ENCODE measurements around the gene NARF.

- TF ChIP-seq CTCF (IDR thresholded peaks at IDR 0.05) (no peak), POLR2AphosphoS5 (IDR thresholded peaks at IDR 0.05) (no peak)
Measured at GRCh38 chr17:82463391-82463790, 4.8 kb downstream of the NARF start.

All from breast epithelium (tissue), 3 donors.